GM21737 (cell line): ENCODE measurements around the gene TP53BP1.
"Not testable (repeated sequence)": the region's sequence is repeated elsewhere in the genome, so short reads cannot be mapped to it uniquely, and the experiment has no call there.

Experiments used
- ATAC-seq: cut with Tn5 transposase; IDR thresholded peaks from one replicate; pipeline ENCODE4 v1.9.1; 2021; ENCODE audit warnings: mild to moderate bottlenecking, moderate library complexity; ENCODE audit not compliant: unreplicated experiment

The TP53BP1 gene

DNA sequence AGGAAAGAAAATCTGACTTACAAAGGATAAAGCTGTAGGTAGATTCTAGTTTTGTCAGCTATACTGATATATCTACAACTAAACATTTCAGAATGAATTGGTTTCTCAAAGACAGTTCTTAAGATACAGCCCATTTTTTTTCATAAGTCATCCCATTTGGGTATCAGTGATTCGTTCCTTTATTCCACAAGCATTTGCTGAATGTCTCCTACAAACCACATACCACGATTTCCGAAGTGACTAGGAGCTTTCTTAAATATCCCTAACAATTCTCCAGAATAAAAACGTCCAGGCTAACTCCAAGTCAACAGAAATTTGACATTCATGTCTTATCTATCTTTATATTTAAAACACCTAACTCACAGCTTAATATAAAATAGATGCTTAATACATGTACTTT is 59.8 kb downstream of the TP53BP1 start:
- no peak for ATAC-seq

- ATAC-seq: no peak
These were observed 63.3 kb downstream of the TP53BP1 start for GRCh38 chr15:43429687-43430086.

- no peak for ATAC-seq
These were observed 69.2 kb downstream of the TP53BP1 start for GRCh38 chr15:43423793-43424192.

GRCh38 chr15:43420876-43421275 is 72.1 kb downstream of the TP53BP1 start:
- no peak for ATAC-seq

GRCh38 chr15:43420435-43420834 is 72.5 kb downstream of the TP53BP1 start:
- ATAC-seq: no peak

DNA sequence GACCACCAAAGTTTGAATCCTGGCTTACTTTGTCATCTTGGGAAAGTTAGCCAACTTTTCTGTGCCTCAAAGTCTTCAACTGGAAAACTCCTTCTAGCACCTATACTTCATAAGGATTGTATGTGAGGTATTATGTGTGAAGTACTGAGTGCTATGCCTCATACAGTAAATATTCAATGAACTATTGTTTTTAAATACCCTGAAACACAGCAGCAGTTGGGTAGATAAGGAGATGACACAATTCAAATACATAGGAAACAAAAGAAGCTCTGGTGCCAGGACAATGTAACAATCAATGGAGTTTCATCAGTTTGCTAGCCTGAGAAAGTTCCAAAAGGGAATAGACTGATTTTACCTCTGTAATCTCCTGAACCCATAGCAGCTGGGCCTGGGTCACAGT is 78.8 kb downstream of the TP53BP1 start:
- no peak for ATAC-seq

DNA sequence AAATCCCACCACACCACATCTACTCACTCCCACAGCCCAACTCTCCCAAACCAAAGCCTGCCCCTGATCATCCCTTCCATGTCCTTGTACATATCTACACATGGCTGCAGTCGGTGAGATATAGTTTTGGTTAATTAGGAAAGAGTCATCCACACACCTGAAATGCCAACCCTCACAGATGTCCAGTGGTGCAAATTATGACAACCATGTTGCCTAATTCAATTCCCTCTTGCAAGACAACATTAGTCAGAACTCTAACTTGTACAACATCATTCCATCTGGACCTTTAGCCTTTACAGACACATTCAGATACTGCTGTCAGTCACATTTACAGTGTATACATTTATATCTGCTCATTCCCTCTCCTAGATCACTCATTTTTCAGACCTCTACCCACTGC is 80.9 kb downstream of the TP53BP1 start:
- ATAC-seq: no peak

- no peak for ATAC-seq
These were observed 82.3 kb downstream of the TP53BP1 start for GRCh38 chr15:43410572-43411214.

DNA sequence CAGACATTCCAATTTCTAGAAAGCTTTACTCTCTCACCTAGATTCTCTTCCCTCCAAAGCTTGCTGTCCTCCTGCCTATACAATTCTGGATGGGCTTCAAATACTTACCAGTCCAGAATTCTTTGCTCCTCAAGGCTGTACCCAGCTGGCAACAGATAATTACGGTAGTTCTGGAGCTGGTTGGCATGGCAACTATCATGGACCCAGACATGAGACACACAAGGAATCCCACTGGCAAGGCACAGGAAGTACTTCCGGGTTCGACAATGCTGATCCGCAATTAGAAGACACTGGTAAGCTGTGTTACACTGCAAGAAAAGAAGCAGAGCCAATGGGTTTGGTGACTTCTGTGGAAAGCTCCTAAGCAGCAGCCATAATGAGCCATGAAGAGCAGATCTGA is 84.2 kb downstream of the TP53BP1 start:
- no peak for ATAC-seq

- no peak for ATAC-seq
These were observed 86.1 kb downstream of the TP53BP1 start for GRCh38 chr15:43406808-43407207.

DNA sequence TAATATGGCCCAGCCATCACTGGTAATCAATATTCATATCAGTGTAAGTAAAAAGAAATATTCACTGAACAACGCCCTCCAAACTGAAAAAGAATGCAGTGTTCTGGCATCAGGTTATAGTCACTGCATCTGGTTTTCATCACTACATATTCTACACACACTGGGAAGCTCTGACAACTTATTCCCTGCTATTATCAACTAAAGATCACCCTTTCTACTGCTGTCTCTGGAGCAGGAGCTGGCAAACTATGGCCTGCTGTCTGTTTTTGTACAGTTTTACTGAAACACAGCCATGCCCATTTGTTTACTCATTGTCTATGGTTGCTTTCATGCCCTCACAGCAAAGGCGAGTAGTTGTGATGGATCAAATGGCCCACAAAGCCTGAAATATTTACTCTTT is 86.8 kb downstream of the TP53BP1 start:
- no peak for ATAC-seq

DNA sequence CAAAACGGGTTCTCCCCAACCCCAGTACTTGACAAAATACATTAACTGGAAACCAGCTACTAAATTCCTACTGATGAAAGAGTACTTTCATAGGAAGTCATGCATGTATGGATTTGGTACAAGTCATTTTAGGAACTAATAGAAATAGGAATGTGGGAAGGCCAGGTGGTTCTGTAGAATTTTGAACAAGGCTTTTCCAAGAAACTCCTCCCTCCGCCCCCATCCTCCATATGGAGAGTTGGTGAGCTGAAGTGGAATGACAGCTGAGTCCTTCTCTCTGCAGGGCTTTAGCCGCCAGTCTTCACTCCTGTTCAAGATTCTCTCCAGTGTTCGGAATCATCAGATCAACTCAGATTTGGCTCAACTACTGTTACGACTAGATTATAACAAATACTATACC is 88.8 kb downstream of the TP53BP1 start:
- no peak for ATAC-seq

- ATAC-seq: no peak
These were observed 89.3 kb downstream of the TP53BP1 start for GRCh38 chr15:43403616-43404015.

GRCh38 chr15:43402255-43402654 is 90.7 kb downstream of the TP53BP1 start:
- no peak for ATAC-seq

- not testable (repeated sequence) for ATAC-seq
These were observed 99.4 kb downstream of the TP53BP1 start for GRCh38 chr15:43393592-43393991.

DNA sequence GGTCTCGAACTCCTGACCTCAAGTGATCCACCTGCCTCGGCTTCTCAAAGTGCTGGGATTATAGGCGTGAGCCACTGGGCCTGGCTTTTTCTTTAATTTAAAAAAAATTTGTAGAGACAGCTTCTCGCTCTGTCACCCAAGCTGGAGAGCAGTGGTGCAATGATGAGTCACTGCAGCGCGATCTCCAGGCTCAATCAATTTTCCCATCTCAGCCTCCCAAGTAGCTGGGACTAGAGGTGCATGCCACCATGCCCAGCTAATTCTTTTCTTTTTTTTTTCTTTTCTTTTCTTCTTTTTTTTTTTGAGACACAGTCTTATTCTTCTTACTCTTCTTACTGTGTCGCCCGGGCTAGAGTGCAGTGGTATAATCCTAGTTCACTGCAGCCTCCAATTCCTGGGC is 102.2 kb downstream of the TP53BP1 start:
- no peak for ATAC-seq

DNA sequence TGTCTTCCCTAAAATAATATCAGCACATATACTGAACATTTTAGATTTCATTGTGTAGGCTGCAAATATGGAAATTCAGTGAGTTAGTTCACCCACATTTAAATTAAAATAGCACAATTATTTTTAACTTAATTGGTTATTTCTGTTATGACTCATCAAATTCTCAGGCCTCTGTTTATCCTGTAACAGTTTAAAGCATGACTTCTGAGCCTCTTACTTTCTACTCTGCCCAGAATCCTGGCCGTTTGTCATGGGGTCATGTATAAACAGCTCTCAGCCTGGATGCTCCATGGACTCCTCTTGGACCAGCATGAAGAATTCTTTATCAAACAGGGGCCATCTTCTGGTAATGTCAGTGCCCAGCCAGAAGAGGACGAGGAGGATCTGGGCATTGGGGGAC is 109.9 kb downstream of the TP53BP1 start:
- ATAC-seq: no peak

- ATAC-seq: no peak
These were observed 110.6 kb downstream of the TP53BP1 start for GRCh38 chr15:43382310-43382709.

DNA sequence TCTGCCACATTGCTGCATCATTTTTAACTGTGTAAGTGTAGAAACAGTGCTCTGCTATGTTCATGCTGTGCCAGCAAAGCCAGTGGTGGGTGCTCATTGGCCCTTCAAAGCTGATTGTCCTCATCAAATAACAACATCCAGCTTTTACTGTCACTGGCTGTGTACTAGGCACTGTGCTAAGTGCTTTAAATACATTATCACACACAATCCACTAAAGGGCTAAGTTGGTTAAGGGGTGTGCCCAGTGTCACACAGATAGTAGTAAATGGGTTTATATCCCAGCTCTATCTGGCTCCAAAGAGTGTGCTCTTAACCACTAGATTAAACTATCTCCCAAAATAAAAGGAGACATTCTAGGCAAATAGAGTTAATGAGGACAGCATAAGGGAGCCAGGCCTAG is 114.4 kb downstream of the TP53BP1 start:
- ATAC-seq: no peak

- ATAC-seq: no peak
These were observed 116.8 kb downstream of the TP53BP1 start for GRCh38 chr15:43376017-43376705.

GRCh38 chr15:43370975-43371974 is 121.7 kb downstream of the TP53BP1 start, which contains the start of the genes TUBGCP4 and ZSCAN29:
TUBGCP4 (plus strand) TSS chr15:43371101; CDS start chr15:43371355, 254 bp downstream.
ZSCAN29 (minus strand) TSS chr15:43371043; CDS start chr15:43369913, 1,130 bp downstream.
- ATAC-seq: peak; percentile 83
